ENCODE measurements around the gene RPTOR.

GRCh38 chr17:80781807-80782277, 237.2 kb downstream of the RPTOR start:
- TF ChIP-seq EP300 (IDR thresholded peaks at IDR 0.05): no peak
- no peak for TF ChIP-seq POLR2A (IDR thresholded peaks at IDR 0.05; ENCODE audit: low read depth)
- TF ChIP-seq, protein P1, sequence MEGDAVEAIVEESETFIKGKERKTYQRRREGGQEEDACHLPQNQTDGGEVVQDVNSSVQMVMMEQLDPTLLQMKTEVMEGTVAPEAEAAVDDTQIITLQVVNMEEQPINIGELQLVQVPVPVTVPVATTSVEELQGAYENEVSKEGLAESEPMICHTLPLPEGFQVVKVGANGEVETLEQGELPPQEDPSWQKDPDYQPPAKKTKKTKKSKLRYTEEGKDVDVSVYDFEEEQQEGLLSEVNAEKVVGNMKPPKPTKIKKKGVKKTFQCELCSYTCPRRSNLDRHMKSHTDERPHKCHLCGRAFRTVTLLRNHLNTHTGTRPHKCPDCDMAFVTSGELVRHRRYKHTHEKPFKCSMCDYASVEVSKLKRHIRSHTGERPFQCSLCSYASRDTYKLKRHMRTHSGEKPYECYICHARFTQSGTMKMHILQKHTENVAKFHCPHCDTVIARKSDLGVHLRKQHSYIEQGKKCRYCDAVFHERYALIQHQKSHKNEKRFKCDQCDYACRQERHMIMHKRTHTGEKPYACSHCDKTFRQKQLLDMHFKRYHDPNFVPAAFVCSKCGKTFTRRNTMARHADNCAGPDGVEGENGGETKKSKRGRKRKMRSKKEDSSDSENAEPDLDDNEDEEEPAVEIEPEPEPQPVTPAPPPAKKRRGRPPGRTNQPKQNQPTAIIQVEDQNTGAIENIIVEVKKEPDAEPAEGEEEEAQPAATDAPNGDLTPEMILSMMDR (IDR thresholded peaks at IDR 0.05): no peak

Data from esophagus muscularis mucosa (tissue), 4 donors.